Testis (tissue), 2 donors: ENCODE data around the gene SNX20.

Experiments
- CTCF ChIP-seq, 3 experiments: fragments of 450-650 bp in 2 of 3; fragments of 200-600 bp in 1 of 3; sonication (generic) in 1 of 3; IDR thresholded peaks; one replicate each; pipeline ENCODE4 v1.5.1; 2016 to 2019; ENCODE audit warnings: antibody characterized with exemption in 3 of 3, mild to moderate bottlenecking in 2 of 3, moderate library complexity in 1 of 3
- POLR2A ChIP-seq: fragments of 450-650 bp; IDR thresholded peaks from one replicate; pipeline ENCODE4 v1.6.1; 2017; ENCODE audit warnings: antibody characterized with exemption, mild to moderate bottlenecking, moderate library complexity

DNA sequence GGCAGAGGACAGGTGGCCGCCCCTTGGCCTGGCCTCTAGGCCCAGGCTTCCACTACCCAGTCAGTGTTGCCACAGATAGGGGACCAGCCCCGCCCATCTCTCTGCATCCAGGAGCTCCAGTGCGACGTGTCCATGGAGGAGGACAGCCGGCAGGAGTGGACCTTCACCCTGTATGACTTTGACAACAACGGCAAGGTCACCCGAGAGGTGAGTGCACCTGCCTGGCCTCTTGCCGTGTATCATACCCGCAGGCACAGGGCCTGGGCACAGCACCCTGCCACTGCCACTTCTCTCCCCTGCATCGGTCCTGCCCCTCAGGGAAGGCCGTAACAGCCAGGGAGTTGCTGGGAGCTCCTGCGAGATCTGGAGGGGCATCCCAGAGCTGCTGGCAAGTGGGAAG, 55.7 kb downstream of the SNX20 start:
- TF ChIP-seq CTCF (IDR thresholded peaks at IDR 0.05), result no peak
- TF ChIP-seq POLR2A, result no peak
